K562 (cell line): Measurements from ENCODE around the gene OR51B5. TPM values are rescaled to one million over a fixed set of nuclear protein-coding genes. Genes with fewer than 3 reads are reported as not detected.

Experiments used
- ARID2 ChIP-seq: fragments of 450-650 bp; IDR thresholded peaks from 2 replicates; pipeline ENCODE4 v1.6.1; 2017; ENCODE audit warnings: antibody characterized with exemption, mild to moderate bottlenecking
- ARID3A ChIP-seq: IDR thresholded peaks from 2 replicates; pipeline ENCODE4 v1.6.1; 2012; ENCODE audit warnings: low read depth, low read length, improper control_type of control experiment, borderline replicate concordance
- ATF1 ChIP-seq, 2 experiments: fragments of 450-650 bp in 1 of 2; IDR thresholded peaks; 2 replicates each; pipeline ENCODE4 v1.6.1; 2016; ENCODE audit warnings: missing compliant biosample characterization in 1 of 2, missing genetic modification characterization in 1 of 2
- DACH1 ChIP-seq: fragments of 450-650 bp; IDR thresholded peaks from 2 replicates; pipeline ENCODE4 v1.6.1; 2018; ENCODE audit not compliant: partially characterized antibody
- DPF2 ChIP-seq: fragments of 450-650 bp; IDR thresholded peaks from 2 replicates; pipeline ENCODE4 v1.6.1; 2016
- ELF4 ChIP-seq: fragments of 450-650 bp; formaldehyde crosslinking; IDR thresholded peaks from 2 replicates; pipeline ENCODE4 v1.4.0; 2022; ENCODE audit warnings: missing genetic modification characterization
- EP300 ChIP-seq: IDR thresholded peaks from 2 replicates; pipeline ENCODE4 v1.6.1; 2012; ENCODE audit warnings: low read length, improper control_type of control experiment
- FOXM1 ChIP-seq, 2 experiments: fragments of 450-650 bp in 1 of 2; sonication (generic) in 1 of 2; formaldehyde crosslinking in 1 of 2; IDR thresholded peaks; 2 replicates each; pipeline versions ENCODE4 v1.6.1 to v1.9.0; 2017 to 2022; ENCODE audit warnings: low read depth in 2 of 2, mild to moderate bottlenecking in 2 of 2, missing genetic modification reagents in 1 of 2, moderate library complexity in 1 of 2
- GATAD2A ChIP-seq: fragments of 450-650 bp; IDR thresholded peaks from 2 replicates; pipeline ENCODE4 v1.6.1; 2017
- HDAC6 ChIP-seq: IDR thresholded peaks from 2 replicates; pipeline ENCODE4 v1.6.1; 2012; ENCODE audit warnings: low read depth, mild to moderate bottlenecking, control low read depth, inconsistent platforms, low read length, moderate library complexity
- KHSRP ChIP-seq: fragments of 450-650 bp; IDR thresholded peaks from 2 replicates; pipeline ENCODE4 v1.6.1; 2017
- MTA2 ChIP-seq: fragments of 450-650 bp; IDR thresholded peaks from 2 replicates; pipeline ENCODE4 v1.6.1; 2016; ENCODE audit warnings: low read depth
- NCOA1 ChIP-seq: fragments of 450-650 bp; IDR thresholded peaks from 2 replicates; pipeline ENCODE4 v1.6.1; 2016; ENCODE audit warnings: low read depth
- NFATC3 ChIP-seq: fragments of 450-650 bp; IDR thresholded peaks from 2 replicates; pipeline ENCODE4 v1.6.1; 2017; ENCODE audit warnings: mild to moderate bottlenecking
- NFE2 ChIP-seq: IDR thresholded peaks from 2 replicates; pipeline ENCODE4 v1.6.1; 2014; ENCODE audit warnings: antibody characterized with exemption, low read depth
- RBM25 ChIP-seq: fragments of 200-400 bp; formaldehyde crosslinking; IDR thresholded peaks from 2 replicates; pipeline ENCODE4 v1.6.1; 2018; ENCODE audit warnings: low read length, low read depth, moderate library complexity; ENCODE audit not compliant: severe bottlenecking
- RHOXF2B ChIP-seq: fragments of 250-450 bp; sonication (Bioruptor Pico); conservative IDR thresholded peaks from 2 replicates; pipeline ENCODE4 v1.5.1; 2021
- TAL1 ChIP-seq: fragments of 450-650 bp; IDR thresholded peaks from 2 replicates; pipeline ENCODE4 v1.6.1; 2016; ENCODE audit warnings: mild to moderate bottlenecking
- TCF7L2 ChIP-seq: fragments of 150-350 bp; IDR thresholded peaks from 2 replicates; pipeline ENCODE4 v1.6.1; 2016; ENCODE audit warnings: low read depth, mild to moderate bottlenecking, low read length, moderate library complexity
- XRCC5 ChIP-seq: fragments of 200-400 bp; formaldehyde crosslinking; IDR thresholded peaks from 2 replicates; pipeline ENCODE4 v1.6.1; 2017; ENCODE audit warnings: low read depth, mild to moderate bottlenecking, low read length
- ZKSCAN8 ChIP-seq: fragments of 200-800 bp; sonication (Bioruptor generic); IDR thresholded peaks from 2 replicates; pipeline ENCODE4 v1.6.1; 2016; ENCODE audit warnings: missing genetic modification characterization, missing compliant biosample characterization
- ZNF551 ChIP-seq: fragments of 250-450 bp; sonication (Bioruptor Pico); IDR thresholded peaks from 2 replicates; pipeline ENCODE4 v1.5.0; 2021; ENCODE audit warnings: mild to moderate bottlenecking, moderate library complexity
- ZNF75A ChIP-seq: fragments of 450-650 bp; formaldehyde crosslinking; IDR thresholded peaks from 2 replicates; pipeline ENCODE4 v1.4.0; 2020; ENCODE audit warnings: mild to moderate bottlenecking
- polyA plus RNA-seq, 8 experiments: library from polyadenylated mRNA; depleted of rRNA in 4 of 8; stranded (reverse) in 5 of 8; unstranded in 3 of 8; fragments of >200 nt; fragmentation: Nextera tagmentation in 2 of 8; fragmentation: Illumina TruSeq in 1 of 8; extraction: Ambion mirVana in 2 of 8; extraction: Trizol in 1 of 8; gene quantifications; 2 replicates each; pipeline versions ENCODE4 v1.2.1 to v1.2.3, GENCODE V29; 2011 to 2014; ENCODE audit warnings: inconsistent platforms in 1 of 8, missing spikeins in 1 of 8
- total RNA-seq, 7 experiments: library from RNA; depleted of rRNA in 6 of 7; stranded (reverse); fragments of >200 nt in 6 of 7; fragmentation: Illumina TruSeq in 2 of 7; extraction: Trizol in 2 of 7; gene quantifications; 2 replicates each; pipeline versions ENCODE4 v1.2.1 to v1.2.3, GENCODE V29; 2011 to 2021; ENCODE audit warnings: low replicate concordance in 1 of 7
- TF ChIP-seq, protein P1 (sequence below): fragments of 450-650 bp; IDR thresholded peaks from 2 replicates; pipeline ENCODE4 v1.6.1; 2018; ENCODE audit not compliant: partially characterized antibody
- TF ChIP-seq, protein P2 (sequence below): fragments of 250-450 bp; sonication (Bioruptor Pico); IDR thresholded peaks from 2 replicates; pipeline ENCODE4 v1.8.0; 2022; ENCODE audit warnings: inconsistent platforms

OR51B5 gene
- total and polyA plus RNA-seq, 9 of the 15 experiments (the other 6 are each of a cell fraction or from before 2014, with no cell fraction given), result 81.2 to 176 (median 113) TPM

DNA sequence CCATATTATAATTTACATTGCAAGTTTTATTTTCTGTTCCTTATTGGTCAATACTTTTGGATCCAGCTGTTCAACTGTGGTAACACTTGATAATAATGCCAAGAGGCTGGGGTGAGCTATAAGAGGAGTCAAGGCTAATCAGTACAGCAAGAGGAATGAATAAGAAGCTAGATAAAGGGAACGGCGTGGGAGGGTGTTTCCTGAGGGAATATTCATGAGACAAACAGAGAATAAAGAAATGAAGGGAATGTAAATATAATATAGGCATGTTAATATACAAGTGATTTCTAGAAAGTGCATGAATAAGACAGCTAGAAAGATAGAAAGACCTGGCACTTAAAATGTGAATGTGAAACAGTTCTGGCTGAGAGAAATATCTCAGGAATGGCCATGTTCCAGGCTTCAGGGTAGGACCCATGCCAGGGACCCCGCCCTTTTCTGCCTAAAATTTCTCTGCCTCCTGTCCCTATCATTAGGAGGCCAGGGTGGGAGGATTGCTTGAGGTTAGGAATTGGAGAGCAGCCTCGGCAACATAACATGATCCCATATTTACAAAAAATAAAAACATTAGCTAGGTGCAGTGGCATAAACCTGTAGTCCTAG, 45.5 kb downstream of the OR51B5 start (continued):
- TF ChIP-seq, protein P1, sequence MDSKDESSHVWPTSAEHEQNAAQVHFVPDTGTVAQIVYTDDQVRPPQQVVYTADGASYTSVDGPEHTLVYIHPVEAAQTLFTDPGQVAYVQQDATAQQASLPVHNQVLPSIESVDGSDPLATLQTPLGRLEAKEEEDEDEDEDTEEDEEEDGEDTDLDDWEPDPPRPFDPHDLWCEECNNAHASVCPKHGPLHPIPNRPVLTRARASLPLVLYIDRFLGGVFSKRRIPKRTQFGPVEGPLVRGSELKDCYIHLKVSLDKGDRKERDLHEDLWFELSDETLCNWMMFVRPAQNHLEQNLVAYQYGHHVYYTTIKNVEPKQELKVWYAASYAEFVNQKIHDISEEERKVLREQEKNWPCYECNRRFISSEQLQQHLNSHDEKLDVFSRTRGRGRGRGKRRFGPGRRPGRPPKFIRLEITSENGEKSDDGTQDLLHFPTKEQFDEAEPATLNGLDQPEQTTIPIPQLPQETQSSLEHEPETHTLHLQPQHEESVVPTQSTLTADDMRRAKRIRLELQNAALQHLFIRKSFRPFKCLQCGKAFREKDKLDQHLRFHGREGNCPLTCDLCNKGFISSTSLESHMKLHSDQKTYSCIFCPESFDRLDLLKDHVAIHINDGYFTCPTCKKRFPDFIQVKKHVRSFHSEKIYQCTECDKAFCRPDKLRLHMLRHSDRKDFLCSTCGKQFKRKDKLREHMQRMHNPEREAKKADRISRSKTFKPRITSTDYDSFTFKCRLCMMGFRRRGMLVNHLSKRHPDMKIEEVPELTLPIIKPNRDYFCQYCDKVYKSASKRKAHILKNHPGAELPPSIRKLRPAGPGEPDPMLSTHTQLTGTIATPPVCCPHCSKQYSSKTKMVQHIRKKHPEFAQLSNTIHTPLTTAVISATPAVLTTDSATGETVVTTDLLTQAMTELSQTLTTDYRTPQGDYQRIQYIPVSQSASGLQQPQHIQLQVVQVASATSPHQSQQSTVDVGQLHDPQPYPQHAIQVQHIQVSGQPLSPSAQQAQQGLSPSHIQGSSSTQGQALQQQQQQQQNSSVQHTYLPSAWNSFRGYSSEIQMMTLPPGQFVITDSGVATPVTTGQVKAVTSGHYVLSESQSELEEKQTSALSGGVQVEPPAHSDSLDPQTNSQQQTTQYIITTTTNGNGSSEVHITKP, result no peak
- TF ChIP-seq KHSRP (no peak), ARID3A (peak; percentile 34; the same call in 1 of the 2 replicates), NCOA1 (no peak), RHOXF2B (CRISPR knock-in tag) (no peak), NFE2 (no peak), ZKSCAN8 (CRISPR knock-in tag) (no peak), ATF1 (CRISPR knock-in tag; IDR thresholded peaks at IDR 0.05) (no peak), ATF1 (tag; IDR thresholded peaks at IDR 0.05) (no peak), ELF4 (no peak), TAL1 (peak; percentile 32; the same call in 1 of the 2 replicates), RBM25 (no peak), FOXM1 (IDR thresholded peaks at IDR 0.05; ENCODE audit: low read depth) (0 out of 2 replicates have a peak, but pooled peaks have one; percentile 21), FOXM1 (CRISPR knock-in tag; IDR thresholded peaks at IDR 0.05; ENCODE audit: low read depth) (no peak), TCF7L2 (no peak), GATAD2A (peak; percentile 25; the same call in 1 of the 2 replicates), EP300 (peak; percentile 7; the same call in 1 of the 2 replicates), NFATC3 (no peak), XRCC5 (no peak), DPF2 (0 out of 2 replicates have a peak, but pooled peaks have one; percentile 25), ARID2 (no peak), ZNF551 (no peak), DACH1 (peak; percentile 40), HDAC6 (no peak), ZNF75A (CRISPR knock-in tag) (no peak), MTA2 (no peak)
- TF ChIP-seq, protein P2, sequence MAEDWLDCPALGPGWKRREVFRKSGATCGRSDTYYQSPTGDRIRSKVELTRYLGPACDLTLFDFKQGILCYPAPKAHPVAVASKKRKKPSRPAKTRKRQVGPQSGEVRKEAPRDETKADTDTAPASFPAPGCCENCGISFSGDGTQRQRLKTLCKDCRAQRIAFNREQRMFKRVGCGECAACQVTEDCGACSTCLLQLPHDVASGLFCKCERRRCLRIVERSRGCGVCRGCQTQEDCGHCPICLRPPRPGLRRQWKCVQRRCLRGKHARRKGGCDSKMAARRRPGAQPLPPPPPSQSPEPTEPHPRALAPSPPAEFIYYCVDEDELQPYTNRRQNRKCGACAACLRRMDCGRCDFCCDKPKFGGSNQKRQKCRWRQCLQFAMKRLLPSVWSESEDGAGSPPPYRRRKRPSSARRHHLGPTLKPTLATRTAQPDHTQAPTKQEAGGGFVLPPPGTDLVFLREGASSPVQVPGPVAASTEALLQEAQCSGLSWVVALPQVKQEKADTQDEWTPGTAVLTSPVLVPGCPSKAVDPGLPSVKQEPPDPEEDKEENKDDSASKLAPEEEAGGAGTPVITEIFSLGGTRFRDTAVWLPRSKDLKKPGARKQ (CRISPR knock-in tag), result no peak
